H9 (cell line): ENCODE results near the gene SLC10A3. TPM values are rescaled to one million over a fixed set of nuclear protein-coding genes. Genes with fewer than 3 reads are reported as not detected.

Experiments used
- DNase-seq: peaks from one replicate; pipeline ENCODE4 v3.0.0-alpha.2; 2017
- H2AFZ ChIP-seq: one replicate; pipeline ENCODE4 v1.6.1; 2013; ENCODE audit warnings: mild to moderate bottlenecking, low read length, control low read depth, moderate library complexity
- H2AK5ac ChIP-seq: 2 replicates; pipeline ENCODE4 v1.6.1; 2013; ENCODE audit warnings: low read length, control low read depth, mixed read lengths; ENCODE audit not compliant: insufficient read length
- H2BK120ac ChIP-seq: one replicate; pipeline ENCODE4 v1.6.1; 2013; ENCODE audit warnings: low read depth, mild to moderate bottlenecking, low read length, control low read depth, inconsistent platforms; ENCODE audit not compliant: poor library complexity, severe bottlenecking
- H2BK12ac ChIP-seq: 2 replicates; pipeline ENCODE4 v1.6.1; 2013; ENCODE audit warnings: low read length, control low read depth, mixed read lengths, low read depth; ENCODE audit not compliant: insufficient read length
- H2BK15ac ChIP-seq: 2 replicates; pipeline ENCODE4 v1.6.1; 2013; ENCODE audit warnings: low read depth, low read length, control low read depth
- H2BK20ac ChIP-seq: one replicate; pipeline ENCODE4 v1.6.1; 2013; ENCODE audit warnings: low read depth, mild to moderate bottlenecking, low read length, control low read depth, inconsistent platforms; ENCODE audit not compliant: poor library complexity, severe bottlenecking
- H2BK5ac ChIP-seq: 2 replicates; pipeline ENCODE4 v1.6.1; 2013; ENCODE audit warnings: low read length, control low read depth, mixed read lengths; ENCODE audit not compliant: insufficient read length
- H3K14ac ChIP-seq: 2 replicates; pipeline ENCODE4 v1.6.1; 2013; ENCODE audit warnings: low read length, control low read depth; ENCODE audit not compliant: insufficient read depth
- H3K18ac ChIP-seq: 2 replicates; pipeline ENCODE4 v1.6.1; 2013; ENCODE audit warnings: low read depth, mild to moderate bottlenecking, mixed read lengths, low read length, control low read depth; ENCODE audit not compliant: insufficient read length
- H3K23ac ChIP-seq: 2 replicates; pipeline ENCODE4 v1.6.1; 2013; ENCODE audit warnings: low read length, control low read depth, mixed read lengths, low read depth; ENCODE audit not compliant: insufficient read length
- H3K23me2 ChIP-seq: 2 replicates; pipeline ENCODE4 v1.6.1; 2013; ENCODE audit warnings: low read depth, mild to moderate bottlenecking, mixed read lengths, low read length, control low read depth; ENCODE audit not compliant: insufficient read length, poor library complexity, severe bottlenecking
- H3K27ac ChIP-seq: 2 replicates; pipeline ENCODE4 v1.5.1; 2013; ENCODE audit warnings: low read length, control low read depth, mixed read lengths, low read depth; ENCODE audit not compliant: insufficient read length
- H3K27me3 ChIP-seq: 2 replicates; pipeline ENCODE4 v1.6.1; 2013; ENCODE audit warnings: low read length, control low read depth, inconsistent platforms; ENCODE audit not compliant: insufficient read depth
- H3K4ac ChIP-seq: 2 replicates; pipeline ENCODE4 v1.6.1; 2013; ENCODE audit warnings: low read depth, mild to moderate bottlenecking, control low read depth, inconsistent platforms, low read length, moderate library complexity
- H3K4me1 ChIP-seq: 2 replicates; pipeline ENCODE4 v1.6.1; 2013; ENCODE audit warnings: low read length, control low read depth, inconsistent platforms; ENCODE audit not compliant: insufficient read depth
- H3K4me2 ChIP-seq: 2 replicates; pipeline ENCODE4 v1.6.1; 2013; ENCODE audit warnings: low read length, control low read depth, mixed read lengths; ENCODE audit not compliant: insufficient read length, insufficient read depth
- H3K56ac ChIP-seq: 2 replicates; pipeline ENCODE4 v1.6.1; 2013; ENCODE audit warnings: low read depth, mild to moderate bottlenecking, mixed read lengths, low read length, control low read depth; ENCODE audit not compliant: insufficient read length
- H3K79me1 ChIP-seq: 2 replicates; pipeline ENCODE4 v1.6.1; 2013; ENCODE audit warnings: low read depth, mild to moderate bottlenecking, moderate library complexity, low read length, control low read depth, inconsistent platforms; ENCODE audit not compliant: insufficient read depth, poor library complexity, severe bottlenecking
- H3K79me2 ChIP-seq: 2 replicates; pipeline ENCODE4 v1.6.1; 2013; ENCODE audit warnings: low read length, control low read depth, inconsistent platforms; ENCODE audit not compliant: insufficient read depth
- H3K9ac ChIP-seq: 2 replicates; pipeline ENCODE4 v1.6.1; 2013; ENCODE audit warnings: low read length, control low read depth, mixed read lengths; ENCODE audit not compliant: insufficient read length; ENCODE audit errors: extremely low read depth
- H3K9me3 ChIP-seq: one replicate; pipeline ENCODE4 v1.6.1; 2013; ENCODE audit warnings: low read depth, low read length, inconsistent platforms; ENCODE audit not compliant: control insufficient read depth
- H3T11ph ChIP-seq: one replicate; pipeline ENCODE4 v1.6.1; 2013; ENCODE audit warnings: mild to moderate bottlenecking, low read length, control low read depth, inconsistent platforms
- H4K20me1 ChIP-seq: one replicate; pipeline ENCODE4 v1.6.1; 2013; ENCODE audit not compliant: control insufficient read depth, insufficient read length, insufficient read depth
- H4K5ac ChIP-seq: 2 replicates; pipeline ENCODE4 v1.6.1; 2013; ENCODE audit warnings: low read depth, mild to moderate bottlenecking, mixed read lengths, low read length, control low read depth; ENCODE audit not compliant: insufficient read length
- H4K8ac ChIP-seq: replicated peaks from 2 replicates; pipeline ENCODE4 v1.6.1; 2013; ENCODE audit warnings: low read length, control low read depth, mixed read lengths, low read depth; ENCODE audit not compliant: insufficient read length
- H4K91ac ChIP-seq: 2 replicates; pipeline ENCODE4 v1.6.1; 2013; ENCODE audit warnings: low read depth, mild to moderate bottlenecking, moderate library complexity, mixed read lengths, low read length, control low read depth; ENCODE audit not compliant: insufficient read length
- H3K27ac Mint-ChIP-seq, 3 experiments: 2 replicates in 2 of 3; 3 replicates in 1 of 3; pipeline ENCODE4 v1.8.0; 2020 to 2021; ENCODE audit warnings: mixed read lengths in 3 of 3, mild to moderate bottlenecking in 1 of 3, moderate library complexity in 1 of 3
- H3K27me3 Mint-ChIP-seq: 2 replicates; pipeline ENCODE4 v1.8.0; 2021; ENCODE audit warnings: low read depth, mild to moderate bottlenecking, moderate library complexity, mixed read lengths
- H3K36me3 Mint-ChIP-seq, 3 experiments: 2 replicates in 2 of 3; 3 replicates in 1 of 3; pipeline ENCODE4 v1.8.0; 2020 to 2021; ENCODE audit warnings: low read depth in 3 of 3, mixed read lengths in 3 of 3; ENCODE audit not compliant: insufficient read depth in 1 of 3
- H3K4me1 Mint-ChIP-seq, 2 experiments: 2 replicates each; pipeline ENCODE4 v1.8.0; 2020; ENCODE audit warnings: mixed read lengths in 2 of 2
- H3K4me3 Mint-ChIP-seq, 2 experiments: 2 replicates in 1 of 2; 3 replicates in 1 of 2; pipeline ENCODE4 v1.8.0; 2020 to 2021; ENCODE audit warnings: mild to moderate bottlenecking in 2 of 2, mixed read lengths in 2 of 2, moderate library complexity in 1 of 2
- H3K9me3 Mint-ChIP-seq, 2 experiments: 2 replicates in 1 of 2; 3 replicates in 1 of 2; pipeline ENCODE4 v1.8.0; 2020; ENCODE audit warnings: mild to moderate bottlenecking in 2 of 2, mixed read lengths in 2 of 2, moderate library complexity in 1 of 2
- CTCF ChIP-seq: fragments of 200-600 bp; sonication (generic); conservative IDR thresholded peaks from 3 replicates; pipeline ENCODE4 v1.8.0; 2021; ENCODE audit warnings: antibody characterized with exemption, mild to moderate bottlenecking
- whole genome bisulfite sequencing: extraction: QIAGEN DNeasy Blood & Tissue Kit; methylation state at CpG from one replicate; pipeline ENCODE4 v1.1.7; 2013; ENCODE audit warnings: missing lambda C conversion rate, low lambda C conversion rate, mixed read lengths; ENCODE audit not compliant: insufficient read length; ENCODE audit errors: extremely low coverage; 5-methylcytosine and 5-hydroxymethylcytosine counted together
- total RNA-seq: library from RNA; stranded (reverse); gene quantifications from 2 replicates; pipeline ENCODE4 v1.2.1, GENCODE V29; 2021

Gene SLC10A3
- total RNA-seq, 1 experiment from 2014 or later, result 8.8 TPM

DNA sequence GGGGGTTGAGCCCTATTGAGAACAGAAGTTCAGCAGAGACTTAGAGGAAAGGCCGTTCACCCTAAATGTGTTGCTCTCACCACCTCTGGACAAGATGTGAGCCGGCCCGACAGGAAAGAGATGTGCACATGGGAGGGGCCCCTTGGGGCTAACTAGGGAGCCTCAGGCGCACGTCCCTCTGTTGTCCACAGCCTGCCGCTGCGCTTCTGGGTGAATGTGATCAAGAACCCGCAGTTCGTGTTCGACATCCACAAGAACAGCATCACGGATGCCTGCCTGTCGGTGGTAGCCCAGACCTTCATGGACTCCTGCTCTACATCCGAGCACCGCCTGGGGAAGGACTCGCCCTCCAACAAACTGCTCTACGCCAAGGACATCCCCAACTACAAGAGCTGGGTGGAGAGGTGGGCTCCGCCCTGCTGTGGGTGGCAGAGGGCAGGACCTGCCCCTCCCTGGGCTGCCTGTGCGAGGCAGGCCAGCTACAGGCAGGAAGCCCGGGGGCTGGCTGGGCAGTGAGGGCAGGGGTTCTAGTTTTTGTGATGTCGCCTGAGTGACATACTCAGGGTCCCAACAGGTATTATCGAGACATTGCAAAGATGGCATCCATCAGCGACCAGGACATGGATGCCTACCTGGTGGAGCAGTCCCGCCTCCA is 19.4 kb downstream of the SLC10A3 start:
- Histone ChIP-seq H2BK20ac (no peak overlapping the region), H3K23ac (no peak overlapping the region), H3K4ac (no peak overlapping the region), H3K27ac (no peak overlapping the region), H3K4me1 (no peaks in the 10 kb centered on the region), H2BK5ac (no peak overlapping the region), H3K9me3 (peaks cover 21% of the 10 kb centered on the region), H4K8ac (no peak overlapping the region), H4K91ac (no peak overlapping the region), H3K79me2 (no peaks in the 10 kb centered on the region), H3K18ac (no peak overlapping the region), H4K20me1 (no peaks in the 10 kb centered on the region), H3K56ac (no peak overlapping the region), H3K4me2 (no peak overlapping the region), H2AK5ac (no peak overlapping the region), H3K9ac (no peak overlapping the region), H4K5ac (no peak overlapping the region), H2AFZ (no peak overlapping the region), H2BK120ac (no peak overlapping the region), H3K23me2 (no peaks in the 10 kb centered on the region), H3T11ph (no peak overlapping the region), H3K79me1 (no peaks in the 10 kb centered on the region), H3K27me3 (no peaks in the 10 kb centered on the region), H3K14ac (no peak overlapping the region; the same call in 1 of the 2 replicates), H2BK15ac (no peak overlapping the region), H2BK12ac (no peak overlapping the region)
- Mint-ChIP-seq H3K9me3 (peaks cover 54 to 86% of the 10 kb centered on the region in 2 experiments), H3K36me3 (peaks cover 21 to 61% (median 56%) of the 10 kb centered on the region in 3 experiments), H3K27me3 (peaks cover 2% of the 10 kb centered on the region; the same call in 1 of the 2 replicates), H3K4me1 (no peaks in the 10 kb centered on the region), H3K27ac (no peak overlapping the region), H3K4me3 (no peak overlapping the region)
- no peak for TF ChIP-seq CTCF
- WGBS, result no CpG with 5 or more reads among the region's 23 CpGs
- no peak for DNase-seq
